Osteoblast (primary cell): ENCODE measurements around the gene ELOVL1. TPM values are rescaled to one million over a fixed set of nuclear protein-coding genes. Genes with fewer than 3 reads are reported as not detected.

ENCODE experiments used
- DNase-seq: peaks from one replicate; pipeline ENCODE4 v3.0.0; 2011; ENCODE audit warnings: low spot score, mixed read lengths; ENCODE audit not compliant: insufficient read length; ENCODE audit errors: missing footprints
- H2AFZ ChIP-seq: 2 replicates; pipeline ENCODE4 v1.6.0; 2011; ENCODE audit warnings: mild to moderate bottlenecking, low read length
- H3K27ac ChIP-seq: 2 replicates; pipeline ENCODE4 v1.5.1; 2011; ENCODE audit warnings: mild to moderate bottlenecking, low read depth, low read length, moderate library complexity
- H3K27me3 ChIP-seq: 2 replicates; pipeline ENCODE4 v1.6.0; 2012; ENCODE audit warnings: mild to moderate bottlenecking, control low read depth, inconsistent platforms, low read length, moderate library complexity; ENCODE audit not compliant: insufficient read depth
- H3K36me3 ChIP-seq: 2 replicates; pipeline ENCODE4 v1.5.1; 2011; ENCODE audit warnings: mild to moderate bottlenecking, low read length, control low read depth, moderate library complexity; ENCODE audit not compliant: insufficient read depth
- H3K4me1 ChIP-seq: 2 replicates; pipeline ENCODE4 v1.5.1; 2011; ENCODE audit warnings: mild to moderate bottlenecking, low read length, control low read depth, moderate library complexity; ENCODE audit not compliant: insufficient read depth
- H3K4me2 ChIP-seq: 2 replicates; pipeline ENCODE4 v1.6.0; 2011; ENCODE audit warnings: mild to moderate bottlenecking, low read length; ENCODE audit not compliant: insufficient read depth
- H3K4me3 ChIP-seq: fragments of 200-600 bp; sonication (generic); 3 replicates; pipeline ENCODE4 v1.5.1; 2012; ENCODE audit warnings: mild to moderate bottlenecking, low read length, inconsistent platforms; ENCODE audit not compliant: insufficient read depth
- H3K79me2 ChIP-seq: 2 replicates; pipeline ENCODE4 v1.6.0; 2012; ENCODE audit warnings: mild to moderate bottlenecking, low read length, control low read depth, inconsistent platforms; ENCODE audit not compliant: insufficient read depth
- H3K9me3 ChIP-seq: 2 replicates; pipeline ENCODE4 v1.5.1; 2011; ENCODE audit warnings: low read depth, low read length, control low read depth
- H4K20me1 ChIP-seq: 2 replicates; pipeline ENCODE4 v1.6.0; 2012; ENCODE audit warnings: mild to moderate bottlenecking, low read length, control low read depth; ENCODE audit not compliant: insufficient read depth
- total RNA-seq: library from RNA; depleted of rRNA; stranded (reverse); fragments of >200 nt; gene quantifications from 2 replicates; pipeline ENCODE4 v1.2.3, GENCODE V29; 2012
- TF ChIP-seq, protein P1 (sequence below): IDR thresholded peaks from 2 replicates; pipeline ENCODE4 v1.5.1; 2011; ENCODE audit warnings: mild to moderate bottlenecking, low read depth, low read length, moderate library complexity; ENCODE audit errors: extremely low read depth

The ELOVL1 gene
- total RNA-seq, 1 donor = 36.9 TPM

DNA sequence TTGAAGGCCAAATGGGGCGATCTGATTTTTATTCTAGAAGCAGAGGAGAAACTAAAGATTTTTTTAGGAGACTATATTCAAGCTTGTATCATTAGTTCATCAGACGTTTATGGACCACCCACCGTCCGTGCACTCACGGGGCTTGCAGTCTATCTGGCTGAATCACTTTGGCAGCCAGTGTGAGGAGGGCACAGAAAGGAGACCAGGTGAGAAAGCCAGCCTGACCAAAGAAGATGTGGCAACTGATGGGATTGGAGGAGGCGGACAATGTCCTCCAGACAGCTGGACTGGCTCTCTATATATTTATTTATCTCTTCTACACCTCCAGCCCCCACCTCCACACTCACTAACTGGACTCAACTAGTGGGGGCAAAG, 822 bp upstream of the ELOVL1 start:
- peaks cover 12% of the 10 kb centered on the region for H4K20me1 ChIP-seq
- H3K4me2 ChIP-seq = peak overlapping the region; percentile 93
- no peaks in the 10 kb centered on the region for H3K27me3 ChIP-seq
- H2AFZ ChIP-seq = peak overlapping the region; percentile 82
- no peaks in the 10 kb centered on the region for H3K9me3 ChIP-seq
- TF ChIP-seq, protein P1, sequence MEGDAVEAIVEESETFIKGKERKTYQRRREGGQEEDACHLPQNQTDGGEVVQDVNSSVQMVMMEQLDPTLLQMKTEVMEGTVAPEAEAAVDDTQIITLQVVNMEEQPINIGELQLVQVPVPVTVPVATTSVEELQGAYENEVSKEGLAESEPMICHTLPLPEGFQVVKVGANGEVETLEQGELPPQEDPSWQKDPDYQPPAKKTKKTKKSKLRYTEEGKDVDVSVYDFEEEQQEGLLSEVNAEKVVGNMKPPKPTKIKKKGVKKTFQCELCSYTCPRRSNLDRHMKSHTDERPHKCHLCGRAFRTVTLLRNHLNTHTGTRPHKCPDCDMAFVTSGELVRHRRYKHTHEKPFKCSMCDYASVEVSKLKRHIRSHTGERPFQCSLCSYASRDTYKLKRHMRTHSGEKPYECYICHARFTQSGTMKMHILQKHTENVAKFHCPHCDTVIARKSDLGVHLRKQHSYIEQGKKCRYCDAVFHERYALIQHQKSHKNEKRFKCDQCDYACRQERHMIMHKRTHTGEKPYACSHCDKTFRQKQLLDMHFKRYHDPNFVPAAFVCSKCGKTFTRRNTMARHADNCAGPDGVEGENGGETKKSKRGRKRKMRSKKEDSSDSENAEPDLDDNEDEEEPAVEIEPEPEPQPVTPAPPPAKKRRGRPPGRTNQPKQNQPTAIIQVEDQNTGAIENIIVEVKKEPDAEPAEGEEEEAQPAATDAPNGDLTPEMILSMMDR = no peak
- peaks cover 59% of the 10 kb centered on the region for H3K79me2 ChIP-seq
- peak; percentile 25 for DNase-seq
- peak overlapping the region; percentile 84 for H3K27ac ChIP-seq
- H3K36me3 ChIP-seq = peaks cover 21% of the 10 kb centered on the region
- peak overlapping the region; percentile 97 for H3K4me3 ChIP-seq
- peaks cover 31% of the 10 kb centered on the region for H3K4me1 ChIP-seq

DNA sequence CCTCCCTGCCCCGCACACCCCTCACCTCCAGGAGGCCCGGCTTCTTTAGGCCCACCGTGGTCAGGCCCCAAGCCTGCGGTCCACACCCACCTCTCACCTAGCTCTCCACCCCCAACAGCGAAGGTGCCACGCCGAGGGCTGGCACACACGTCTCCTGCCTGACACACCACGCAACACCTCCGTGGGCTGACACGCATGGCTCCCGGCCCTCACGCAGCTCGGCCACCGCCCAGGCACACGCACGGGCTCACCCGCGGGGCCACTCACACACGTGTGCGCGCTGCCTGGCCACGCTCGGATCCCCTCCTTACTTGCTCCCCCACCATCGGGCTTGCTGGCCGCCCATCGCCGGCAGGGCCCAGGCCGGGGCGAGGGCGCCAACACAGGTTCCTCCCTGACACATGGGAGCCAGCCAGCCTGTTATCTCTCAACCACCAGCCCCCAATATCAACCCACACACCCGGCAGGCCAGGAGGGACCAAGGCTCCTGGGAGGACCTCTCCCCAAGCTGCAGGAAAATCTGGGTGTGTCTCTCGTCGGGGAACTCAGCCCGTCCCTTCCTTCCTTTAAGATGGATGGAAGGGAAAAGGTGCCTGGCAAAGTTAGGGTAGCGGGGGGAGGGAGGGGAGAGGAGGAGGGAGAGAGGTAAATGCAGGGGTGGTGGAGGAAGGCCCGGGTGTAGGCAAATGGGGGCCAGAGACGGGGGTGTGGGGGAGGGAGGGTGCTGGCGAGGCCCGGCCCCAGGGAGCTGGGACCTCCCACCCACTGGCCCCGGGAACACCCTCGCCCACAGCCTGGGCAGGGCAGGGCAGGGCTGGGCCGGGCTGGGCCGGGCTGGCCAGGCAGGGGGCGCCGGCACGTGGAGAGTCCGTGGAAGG, 546 bp downstream of the ELOVL1 start:
- H3K36me3 ChIP-seq = peaks cover 34% of the 10 kb centered on the region
- H3K9me3 ChIP-seq = no peaks in the 10 kb centered on the region
- peak; percentile 84 for DNase-seq
- H3K4me2 ChIP-seq = peak overlapping the region; percentile 93
- H3K4me3 ChIP-seq = peak overlapping the region; percentile 97
- peaks cover 17% of the 10 kb centered on the region for H3K4me1 ChIP-seq
- H4K20me1 ChIP-seq = peaks cover 12% of the 10 kb centered on the region
- no peak overlapping the region for H2AFZ ChIP-seq
- H3K27ac ChIP-seq = peak overlapping the region; percentile 81
- TF ChIP-seq, protein P1 = no peak
- peaks cover 70% of the 10 kb centered on the region for H3K79me2 ChIP-seq
- H3K27me3 ChIP-seq = no peaks in the 10 kb centered on the region

DNA sequence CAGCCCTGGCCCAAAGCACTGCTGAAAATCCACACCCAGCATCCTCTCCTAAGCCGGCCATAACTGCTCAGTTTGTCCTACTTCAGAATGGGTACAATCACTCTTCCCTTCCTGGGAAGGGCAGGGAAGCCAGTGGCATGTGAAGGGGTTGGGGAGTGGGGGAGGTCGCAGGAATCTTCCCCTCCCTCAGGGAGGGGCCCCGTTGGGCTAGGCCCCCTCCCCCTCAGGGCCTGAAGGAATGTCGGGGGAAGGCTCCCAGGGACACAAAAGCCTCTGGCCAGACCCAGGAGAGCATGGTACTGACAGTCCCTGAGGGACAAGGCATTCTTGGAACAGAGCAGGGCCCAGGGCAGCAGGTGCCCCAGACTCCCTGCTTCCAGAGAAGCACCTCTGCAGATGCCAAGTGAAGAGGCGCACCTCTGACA, 1.2 kb downstream of the ELOVL1 start:
- H3K27me3 ChIP-seq = no peaks in the 10 kb centered on the region
- H3K4me2 ChIP-seq = peak overlapping the region; percentile 93
- peaks cover 76% of the 10 kb centered on the region for H3K79me2 ChIP-seq
- TF ChIP-seq, protein P1 = no peak
- H2AFZ ChIP-seq = no peak overlapping the region
- H3K4me1 ChIP-seq = peaks cover 15% of the 10 kb centered on the region
- peaks cover 12% of the 10 kb centered on the region for H4K20me1 ChIP-seq
- H3K9me3 ChIP-seq = no peaks in the 10 kb centered on the region
- peaks cover 41% of the 10 kb centered on the region for H3K36me3 ChIP-seq
- H3K4me3 ChIP-seq = peak overlapping the region; percentile 97
- peak overlapping the region; percentile 81 for H3K27ac ChIP-seq
- peak; percentile 86 for DNase-seq

DNA sequence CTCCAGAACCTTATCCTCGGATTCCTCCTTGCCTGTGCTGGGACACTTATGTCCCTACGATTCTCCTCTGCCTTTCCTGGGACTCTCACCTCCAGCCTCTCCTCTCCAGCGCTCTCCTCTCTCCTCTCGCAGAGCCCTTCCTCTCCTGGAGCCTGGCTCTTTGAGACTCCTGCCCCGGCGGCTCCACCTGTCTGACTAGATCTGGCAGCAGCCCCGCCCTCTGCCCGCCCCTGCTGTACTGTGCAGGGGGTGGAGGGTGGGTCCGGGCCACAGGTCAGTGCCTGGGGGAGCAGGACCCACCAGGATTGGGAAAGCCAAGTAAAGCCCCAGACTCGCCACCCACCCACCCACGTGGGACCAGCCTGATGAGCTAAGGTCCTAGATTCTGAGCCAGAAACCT, 1.6 kb downstream of the ELOVL1 start:
- H3K4me1 ChIP-seq = peaks cover 15% of the 10 kb centered on the region
- no peak overlapping the region for H2AFZ ChIP-seq
- DNase-seq = peak; percentile 68
- H3K79me2 ChIP-seq = peaks cover 79% of the 10 kb centered on the region
- H3K36me3 ChIP-seq = peaks cover 45% of the 10 kb centered on the region
- peak overlapping the region; percentile 81 for H3K27ac ChIP-seq
- TF ChIP-seq, protein P1 = no peak
- peak overlapping the region; percentile 93 for H3K4me2 ChIP-seq
- no peaks in the 10 kb centered on the region for H3K27me3 ChIP-seq
- H4K20me1 ChIP-seq = peaks cover 12% of the 10 kb centered on the region
- H3K4me3 ChIP-seq = peak overlapping the region; percentile 97
- no peaks in the 10 kb centered on the region for H3K9me3 ChIP-seq
